Measurements from ENCODE around the gene CKM. TPM values are rescaled to one million over a fixed set of nuclear protein-coding genes. Genes with fewer than 3 reads are reported as not detected.

The CKM gene
- total RNA-seq, 1 experiment from 2014 or later = not detected

DNA sequence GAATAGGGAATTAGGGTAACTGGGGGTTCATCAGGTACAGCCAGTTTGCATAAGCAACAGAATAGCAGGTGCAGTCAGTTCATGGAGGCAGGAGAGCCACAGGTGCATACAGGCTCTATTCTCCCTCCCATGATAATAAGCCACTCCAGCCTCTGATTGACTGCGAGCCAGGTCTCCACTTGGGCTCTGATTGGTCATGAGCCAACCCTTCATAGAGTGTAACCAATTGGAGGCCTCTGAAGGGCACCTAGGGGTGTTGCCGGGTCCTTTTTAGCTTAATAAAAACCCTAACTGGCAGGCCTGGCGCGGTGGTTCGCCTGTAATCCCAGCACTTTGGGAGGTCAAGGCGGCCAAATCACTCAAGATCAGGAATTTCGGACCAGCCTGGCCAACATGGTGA lies 8.7 kb upstream of the CKM start:
- no peak for DNase-seq
- no peaks in the 10 kb centered on the region for H3K9me3 ChIP-seq

DNA sequence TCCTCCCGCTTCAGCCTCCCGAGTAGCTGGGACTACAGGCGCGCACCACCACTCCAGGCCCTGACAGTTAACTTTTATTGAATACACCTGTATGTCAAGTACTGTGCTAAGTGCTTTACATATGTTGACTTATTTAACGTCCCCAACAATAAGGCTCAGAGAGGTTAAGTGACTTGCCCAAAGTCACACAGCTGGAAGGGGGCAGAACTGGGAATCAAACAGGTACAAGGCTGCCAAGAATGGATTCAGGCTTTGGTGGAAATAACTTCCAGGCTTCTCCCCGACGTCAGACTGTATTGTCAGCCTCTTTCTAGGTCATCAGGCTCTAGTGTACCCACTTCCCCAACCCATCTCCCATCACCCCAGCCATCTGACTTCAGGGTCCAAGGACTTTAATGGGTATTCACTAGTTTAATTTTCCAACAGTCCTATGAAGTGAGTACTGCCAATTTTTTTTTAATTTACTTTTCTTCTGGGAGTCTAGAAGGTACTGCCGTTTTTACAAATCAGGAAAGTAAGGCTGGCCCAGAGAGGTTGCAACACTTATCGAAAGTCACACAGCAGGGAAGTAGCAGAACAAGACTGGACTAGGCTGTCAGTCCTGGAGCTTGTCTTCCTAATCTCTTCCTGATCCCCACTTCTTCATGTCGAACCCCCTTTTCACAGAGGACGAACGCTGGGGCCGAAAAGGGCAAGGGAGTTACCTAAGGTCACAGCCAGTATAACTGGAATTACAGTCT lies 4.9 kb upstream of the CKM start:
- H3K9me3 ChIP-seq = no peaks in the 10 kb centered on the region
- POLR2A ChIA-PET = no interaction called here
- TF ChIP-seq, protein P1, sequence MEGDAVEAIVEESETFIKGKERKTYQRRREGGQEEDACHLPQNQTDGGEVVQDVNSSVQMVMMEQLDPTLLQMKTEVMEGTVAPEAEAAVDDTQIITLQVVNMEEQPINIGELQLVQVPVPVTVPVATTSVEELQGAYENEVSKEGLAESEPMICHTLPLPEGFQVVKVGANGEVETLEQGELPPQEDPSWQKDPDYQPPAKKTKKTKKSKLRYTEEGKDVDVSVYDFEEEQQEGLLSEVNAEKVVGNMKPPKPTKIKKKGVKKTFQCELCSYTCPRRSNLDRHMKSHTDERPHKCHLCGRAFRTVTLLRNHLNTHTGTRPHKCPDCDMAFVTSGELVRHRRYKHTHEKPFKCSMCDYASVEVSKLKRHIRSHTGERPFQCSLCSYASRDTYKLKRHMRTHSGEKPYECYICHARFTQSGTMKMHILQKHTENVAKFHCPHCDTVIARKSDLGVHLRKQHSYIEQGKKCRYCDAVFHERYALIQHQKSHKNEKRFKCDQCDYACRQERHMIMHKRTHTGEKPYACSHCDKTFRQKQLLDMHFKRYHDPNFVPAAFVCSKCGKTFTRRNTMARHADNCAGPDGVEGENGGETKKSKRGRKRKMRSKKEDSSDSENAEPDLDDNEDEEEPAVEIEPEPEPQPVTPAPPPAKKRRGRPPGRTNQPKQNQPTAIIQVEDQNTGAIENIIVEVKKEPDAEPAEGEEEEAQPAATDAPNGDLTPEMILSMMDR (IDR thresholded peaks at IDR 0.05; ENCODE audit: insufficient read depth in 1 of 2, low read depth in 1 of 2, low read length in 1 of 2, severe bottlenecking in 1 of 2, unreplicated experiment in 1 of 2) = no peak
- no TSS peak for BruUV-seq (replicated peaks)
- no peak for DNase-seq
- H3K9me3 Mint-ChIP-seq (ENCODE audit: unreplicated experiment) = no peaks in the 10 kb centered on the region
- H3K36me3 Mint-ChIP-seq (ENCODE audit: insufficient read depth, unreplicated experiment) = no peaks in the 10 kb centered on the region
- intact Hi-C loops (cut with micrococcal nuclease; ENCODE audit: unreplicated experiment) = no loop called here
- H3K4me1 Mint-ChIP-seq (ENCODE audit: low read depth, unreplicated experiment) = peaks cover 7% of the 10 kb centered on the region
- H3K4me3 ChIP-seq (ENCODE audit: low read depth, low read length) = no peak overlapping the region
- H3K4me1 ChIP-seq = no peaks in the 10 kb centered on the region
- no peaks in the 10 kb centered on the region for H3K27me3 ChIP-seq (replicated peaks; ENCODE audit: control insufficient read depth, insufficient read depth, low read length)
- no peaks in the 10 kb centered on the region for H3K27me3 Mint-ChIP-seq (ENCODE audit: insufficient read depth, unreplicated experiment)
- no peaks in the 10 kb centered on the region for H3K36me3 ChIP-seq (ENCODE audit: control insufficient read depth, insufficient read depth, low read length)
- CTCF ChIA-PET = interaction anchor here (0.6 to 1.5 kb wide), 2 partner anchors 11 to 208 kb away, joined by 4 to 6 read pairs; no protein-coding TSS in a partner anchor
- H3K27ac Mint-ChIP-seq (ENCODE audit: unreplicated experiment) = no peak overlapping the region
- H3K4me3 Mint-ChIP-seq (ENCODE audit: unreplicated experiment) = no peak overlapping the region

More for the DNA sequence above, 8.7 kb upstream of the CKM start:
- H3K9me3 Mint-ChIP-seq (ENCODE audit: unreplicated experiment) = no peaks in the 10 kb centered on the region
- BruUV-seq (replicated peaks) = no TSS peak
- intact Hi-C loops (cut with micrococcal nuclease; ENCODE audit: unreplicated experiment) = no loop called here
- H3K27ac Mint-ChIP-seq (ENCODE audit: unreplicated experiment) = no peak overlapping the region
- H3K4me1 ChIP-seq = no peaks in the 10 kb centered on the region
- TF ChIP-seq, protein P1 (IDR thresholded peaks at IDR 0.05; ENCODE audit: insufficient read depth in 1 of 2, low read depth in 1 of 2, low read length in 1 of 2, severe bottlenecking in 1 of 2, unreplicated experiment in 1 of 2) = no peak
- ChIA-PET CTCF (no interaction called here), POLR2A (no interaction called here)
- no peak overlapping the region for H3K4me3 Mint-ChIP-seq (ENCODE audit: unreplicated experiment)
- H3K27me3 Mint-ChIP-seq (ENCODE audit: insufficient read depth, unreplicated experiment) = no peaks in the 10 kb centered on the region
- no peak overlapping the region for H3K4me3 ChIP-seq (ENCODE audit: low read depth, low read length)
- no peaks in the 10 kb centered on the region for H3K36me3 Mint-ChIP-seq (ENCODE audit: insufficient read depth, unreplicated experiment)
- H3K27me3 ChIP-seq (replicated peaks; ENCODE audit: control insufficient read depth, insufficient read depth, low read length) = no peaks in the 10 kb centered on the region
- peaks cover 2% of the 10 kb centered on the region for H3K4me1 Mint-ChIP-seq (ENCODE audit: low read depth, unreplicated experiment)
- H3K36me3 ChIP-seq (ENCODE audit: control insufficient read depth, insufficient read depth, low read length) = no peaks in the 10 kb centered on the region

DNA sequence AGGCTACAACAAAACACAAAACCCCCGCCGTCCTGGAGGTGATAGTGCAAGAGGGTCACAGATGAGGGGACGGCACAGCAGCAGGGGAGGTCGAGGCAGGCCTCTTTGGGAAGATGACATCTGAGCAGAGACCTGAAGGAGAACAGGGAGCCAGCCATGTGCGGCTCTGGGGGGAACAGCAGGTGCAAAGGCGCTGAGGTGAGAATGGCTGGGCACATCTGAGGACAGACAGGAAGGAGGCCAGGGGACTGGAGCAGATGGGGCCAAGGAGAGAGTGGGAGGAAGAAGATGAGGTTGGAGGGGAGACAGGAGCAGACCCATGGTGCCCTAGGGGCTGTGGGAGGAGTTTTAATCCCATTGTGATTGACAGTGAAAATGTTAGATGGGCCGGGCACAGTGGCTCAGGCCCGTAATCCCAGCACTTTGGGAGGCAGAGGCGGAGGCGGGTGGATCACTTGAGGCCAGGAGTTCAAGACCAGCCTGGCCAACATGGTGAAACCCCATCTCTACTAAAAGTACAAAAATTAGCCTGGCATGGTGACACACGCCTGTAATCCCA lies 1.8 kb upstream of the CKM start:
- no TSS peak for BruUV-seq (replicated peaks)
- no peak overlapping the region for H3K4me3 ChIP-seq (ENCODE audit: low read depth, low read length)
- no peak overlapping the region for H3K4me3 Mint-ChIP-seq (ENCODE audit: unreplicated experiment)
- TF ChIP-seq, protein P1 (IDR thresholded peaks at IDR 0.05; ENCODE audit: insufficient read depth in 1 of 2, low read depth in 1 of 2, low read length in 1 of 2, severe bottlenecking in 1 of 2, unreplicated experiment in 1 of 2) = no peak
- no peak for DNase-seq
- no peaks in the 10 kb centered on the region for H3K27me3 Mint-ChIP-seq (ENCODE audit: insufficient read depth, unreplicated experiment)
- H3K4me1 ChIP-seq = no peaks in the 10 kb centered on the region
- H3K27ac Mint-ChIP-seq (ENCODE audit: unreplicated experiment) = no peak overlapping the region
- H3K4me1 Mint-ChIP-seq (ENCODE audit: low read depth, unreplicated experiment) = peaks cover 7% of the 10 kb centered on the region
- POLR2A ChIA-PET = no interaction called here
- H3K36me3 Mint-ChIP-seq (ENCODE audit: insufficient read depth, unreplicated experiment) = no peaks in the 10 kb centered on the region
- H3K36me3 ChIP-seq (ENCODE audit: control insufficient read depth, insufficient read depth, low read length) = no peaks in the 10 kb centered on the region
- intact Hi-C loops (cut with micrococcal nuclease; ENCODE audit: unreplicated experiment) = no loop called here
- CTCF ChIA-PET = interaction anchor here (0.7 kb wide), 1 partner anchor 78 kb away, joined by 3 read pairs; no protein-coding TSS in a partner anchor
- no peaks in the 10 kb centered on the region for H3K9me3 Mint-ChIP-seq (ENCODE audit: unreplicated experiment)
- no peaks in the 10 kb centered on the region for H3K27me3 ChIP-seq (replicated peaks; ENCODE audit: control insufficient read depth, insufficient read depth, low read length)
- H3K9me3 ChIP-seq = no peaks in the 10 kb centered on the region
